GM12872 (cell line): Measurements from ENCODE around the gene RAP1GAP.

ENCODE experiments used
- TF ChIP-seq, protein P1 (sequence below): IDR thresholded peaks from 3 replicates; pipeline ENCODE4 v1.5.1; 2011; ENCODE audit warnings: low read depth, mild to moderate bottlenecking, low read length, moderate library complexity; ENCODE audit not compliant: insufficient read depth

RAP1GAP gene

DNA sequence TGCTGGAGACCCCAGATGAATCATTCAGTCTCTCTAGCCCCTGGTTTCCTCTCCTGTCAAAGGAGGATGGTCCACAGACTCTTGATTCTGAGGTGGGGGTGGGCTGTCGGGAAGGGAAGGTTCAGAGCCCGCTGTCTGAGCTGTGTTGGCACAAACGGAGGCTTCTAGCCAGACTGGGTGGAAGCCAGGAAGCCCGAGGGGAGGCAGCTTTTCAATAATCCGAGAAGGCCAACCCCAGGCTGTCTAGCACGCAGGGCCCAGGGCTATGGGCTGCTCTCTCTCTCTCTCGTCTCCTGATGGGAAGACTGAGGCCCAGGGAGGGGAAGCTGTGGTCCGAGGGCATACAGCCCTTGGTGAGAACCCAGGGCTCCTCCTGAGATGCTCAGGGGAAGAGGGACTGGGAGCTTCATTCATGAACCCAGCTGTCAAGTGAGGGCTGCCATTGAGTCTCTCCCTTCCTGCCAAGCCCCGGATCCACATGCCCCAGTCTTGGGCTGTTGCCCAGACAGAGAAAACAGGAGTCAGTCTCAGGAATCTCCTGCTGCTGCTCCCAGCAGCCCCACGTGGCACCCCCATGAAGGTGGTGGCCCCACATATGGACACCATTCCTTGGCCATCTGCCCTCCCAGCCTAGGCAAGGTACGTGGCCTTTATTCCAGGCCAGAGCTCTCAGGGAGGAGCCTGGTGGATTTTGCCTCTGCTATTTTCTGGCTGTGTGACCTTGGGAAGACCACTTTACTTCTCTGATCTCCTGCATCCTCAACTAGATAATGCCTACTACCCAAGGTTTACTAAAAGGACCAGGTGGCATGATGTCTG, 44.4 kb downstream of the RAP1GAP start:
- TF ChIP-seq, protein P1, sequence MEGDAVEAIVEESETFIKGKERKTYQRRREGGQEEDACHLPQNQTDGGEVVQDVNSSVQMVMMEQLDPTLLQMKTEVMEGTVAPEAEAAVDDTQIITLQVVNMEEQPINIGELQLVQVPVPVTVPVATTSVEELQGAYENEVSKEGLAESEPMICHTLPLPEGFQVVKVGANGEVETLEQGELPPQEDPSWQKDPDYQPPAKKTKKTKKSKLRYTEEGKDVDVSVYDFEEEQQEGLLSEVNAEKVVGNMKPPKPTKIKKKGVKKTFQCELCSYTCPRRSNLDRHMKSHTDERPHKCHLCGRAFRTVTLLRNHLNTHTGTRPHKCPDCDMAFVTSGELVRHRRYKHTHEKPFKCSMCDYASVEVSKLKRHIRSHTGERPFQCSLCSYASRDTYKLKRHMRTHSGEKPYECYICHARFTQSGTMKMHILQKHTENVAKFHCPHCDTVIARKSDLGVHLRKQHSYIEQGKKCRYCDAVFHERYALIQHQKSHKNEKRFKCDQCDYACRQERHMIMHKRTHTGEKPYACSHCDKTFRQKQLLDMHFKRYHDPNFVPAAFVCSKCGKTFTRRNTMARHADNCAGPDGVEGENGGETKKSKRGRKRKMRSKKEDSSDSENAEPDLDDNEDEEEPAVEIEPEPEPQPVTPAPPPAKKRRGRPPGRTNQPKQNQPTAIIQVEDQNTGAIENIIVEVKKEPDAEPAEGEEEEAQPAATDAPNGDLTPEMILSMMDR, result no peak

DNA sequence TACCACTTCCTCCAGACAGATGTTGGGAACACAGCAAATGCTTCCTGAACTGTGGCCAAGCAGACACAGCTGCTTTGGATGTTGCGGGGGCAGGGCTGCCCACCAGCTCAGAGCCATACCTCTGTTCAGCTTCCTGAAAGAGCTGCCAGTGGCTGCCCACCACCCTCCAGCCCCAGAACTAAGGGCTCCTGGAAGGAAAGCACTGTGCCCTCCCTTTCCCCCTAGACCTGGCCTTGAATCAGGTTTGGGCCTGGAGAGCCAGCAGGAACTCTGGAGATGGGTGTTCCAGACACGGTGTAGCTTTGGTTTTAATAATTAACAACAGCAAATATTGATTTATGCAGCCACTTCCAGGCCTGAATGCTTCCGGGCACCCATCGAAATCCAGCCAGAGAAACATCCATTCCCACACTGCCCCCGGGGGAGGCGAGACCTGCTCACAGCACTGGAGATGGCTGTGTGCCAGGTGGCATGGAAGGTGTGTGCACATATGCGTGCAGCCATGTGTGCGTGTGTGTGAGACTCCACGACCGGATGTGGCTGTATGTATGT, 45.7 kb downstream of the RAP1GAP start:
- TF ChIP-seq, protein P1, result no peak

DNA sequence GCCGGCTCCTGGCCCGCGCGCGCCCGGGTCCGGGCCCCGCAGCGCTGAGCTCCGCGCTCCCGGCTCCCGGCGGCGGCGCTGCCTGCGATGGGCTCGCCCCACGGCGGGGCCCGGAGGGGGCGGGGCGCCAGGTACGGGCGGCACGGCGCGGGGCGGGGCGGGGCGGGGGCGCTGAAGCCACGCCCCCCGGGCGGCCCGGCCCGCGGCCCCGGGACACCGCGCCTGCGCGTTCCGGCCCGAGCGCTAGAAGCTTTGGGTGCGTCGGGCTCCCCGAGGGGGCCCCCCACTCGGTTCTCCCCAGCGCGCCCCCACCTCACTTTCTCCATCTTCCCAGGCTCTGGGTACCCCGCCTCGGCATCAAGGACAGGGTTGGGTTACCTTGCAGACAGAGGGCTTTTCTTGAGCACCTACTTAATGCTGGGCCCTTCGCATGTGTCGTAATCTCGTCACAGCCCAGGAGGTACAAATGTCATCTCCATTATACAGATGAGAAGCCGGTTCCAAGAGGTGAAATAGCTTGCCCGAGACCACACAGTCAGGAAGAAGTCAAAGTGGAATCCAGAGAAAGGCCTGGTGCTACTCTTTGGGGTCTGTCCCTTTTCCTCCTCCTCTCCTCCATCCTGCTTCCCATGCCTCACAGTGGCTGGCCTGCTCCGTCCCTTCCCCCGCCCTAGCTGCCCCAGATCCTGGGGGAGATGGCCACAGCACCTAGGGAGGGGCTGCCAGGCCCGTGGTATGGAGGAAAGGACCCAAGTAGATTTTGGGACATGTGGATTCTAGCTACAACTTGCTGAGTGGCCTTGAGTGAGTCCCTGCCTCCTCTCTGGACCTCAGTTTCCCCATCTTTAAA, 46.5 kb downstream of the RAP1GAP start:
- TF ChIP-seq, protein P1, result no peak

DNA sequence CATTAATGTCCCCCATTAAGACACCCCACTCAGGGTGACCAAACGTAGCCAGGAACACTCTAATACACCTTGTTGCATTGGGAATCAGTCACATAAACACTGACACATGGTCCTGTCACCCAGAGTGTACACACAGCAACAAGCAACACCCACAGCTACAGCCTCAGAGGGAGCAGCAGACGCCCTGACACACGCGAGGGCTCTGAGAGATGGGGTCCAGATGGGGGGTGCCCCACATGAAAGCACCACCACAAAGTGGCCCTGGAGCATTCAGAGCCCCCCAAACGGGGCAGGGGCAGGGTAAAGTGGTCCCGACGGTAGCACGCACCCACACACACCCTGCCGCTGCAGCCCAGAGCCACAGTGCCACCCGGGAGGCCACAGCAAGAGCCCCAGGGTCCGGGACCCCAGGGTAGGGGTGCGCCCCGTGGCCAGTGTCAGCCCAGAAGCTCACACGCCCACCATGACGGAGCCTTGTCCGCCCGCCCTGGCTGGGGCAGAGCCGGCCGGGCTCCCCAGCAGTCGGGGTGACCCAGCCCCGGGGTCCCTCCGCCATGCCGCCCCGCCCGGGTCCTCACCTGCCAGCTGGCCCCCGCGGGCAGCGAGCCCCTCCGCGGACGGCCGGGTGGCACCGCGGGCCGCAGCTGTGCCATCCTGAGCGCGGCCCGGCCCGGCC, 47.3 kb downstream of the RAP1GAP start:
- TF ChIP-seq, protein P1, result no peak

DNA sequence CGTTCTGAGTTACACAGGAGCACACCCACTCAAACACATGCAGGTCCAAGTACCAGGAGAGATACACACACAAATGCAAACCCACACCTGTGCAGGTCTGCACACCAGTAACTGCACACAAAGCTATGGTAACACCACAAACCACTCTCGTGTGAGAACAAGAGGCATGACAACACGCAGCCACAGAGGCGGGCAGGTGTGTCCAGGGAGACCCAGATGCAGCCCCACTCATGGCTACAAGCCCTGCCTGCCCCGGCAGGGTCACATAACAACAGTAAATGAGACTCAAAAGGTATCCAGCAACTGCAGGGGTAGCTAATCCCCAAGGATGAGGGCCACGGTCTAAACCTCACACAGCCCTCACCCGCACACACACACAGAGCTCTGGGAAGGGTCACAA, 48.1 kb downstream of the RAP1GAP start:
- TF ChIP-seq, protein P1, result no peak

DNA sequence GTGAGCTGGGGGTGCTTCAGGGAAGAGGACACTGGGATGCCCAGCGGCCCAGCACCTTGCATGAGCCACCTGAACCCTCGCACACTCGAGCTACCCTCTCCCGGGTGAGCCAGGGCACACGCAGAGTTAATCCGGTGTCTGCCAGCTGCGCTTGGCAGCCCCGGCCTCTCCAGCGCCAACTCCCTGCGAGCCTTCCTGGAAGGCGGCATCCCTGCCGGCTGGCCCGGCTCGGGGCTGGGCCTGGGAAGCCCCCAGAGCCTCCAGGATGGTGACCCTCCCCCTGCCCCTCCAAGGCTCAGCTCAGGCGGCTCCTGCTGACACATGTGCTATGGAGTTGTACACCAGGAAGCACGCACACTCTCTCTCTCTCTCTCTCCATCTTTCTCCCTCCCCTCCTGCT, 48.7 kb downstream of the RAP1GAP start:
- TF ChIP-seq, protein P1, result no peak

DNA sequence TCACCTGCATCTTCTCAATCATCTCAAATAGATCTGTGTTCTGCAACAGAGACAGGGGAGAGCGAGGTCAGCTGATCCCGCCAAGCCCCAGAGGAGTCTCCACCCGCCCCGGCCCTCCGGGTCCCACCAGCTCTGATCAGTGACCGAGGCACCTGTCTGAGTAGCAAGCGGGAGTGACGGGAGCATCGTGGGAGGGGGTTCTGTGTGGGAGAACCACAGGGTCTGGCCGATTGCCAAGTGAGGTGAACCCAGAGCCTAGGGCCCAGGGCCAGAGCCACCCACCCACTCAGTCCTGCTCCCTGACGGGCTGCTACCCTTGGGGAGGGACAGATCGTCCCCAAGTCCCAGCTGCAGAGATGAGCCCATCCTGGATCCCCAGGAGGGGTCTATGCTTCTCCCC, 49.1 kb downstream of the RAP1GAP start:
- TF ChIP-seq, protein P1, result no peak
